Stimulated activated CD4-positive, alpha-beta T cell treated with anti-CD3 and anti-CD28 coated beads, Interleukin-1b, Interleukin-23, amount 100 ng/mL, for 1 hour (primary cell): Measurements from ENCODE around the gene TSPAN18.

ENCODE experiments used
- DNase-seq, 2 donors: peaks; one replicate each; pipeline ENCODE4 v3.0.0-alpha.2; 2020; ENCODE audit warnings: low read depth in 2 of 2

The TSPAN18 gene

GRCh38 chr11:44957040-44957515, 230.3 kb downstream of the TSPAN18 start:
- no peak for DNase-seq

GRCh38 chr11:44957776-44958564, 231.2 kb downstream of the TSPAN18 start:
- no peak for DNase-seq

- DNase-seq, result no peak
Measured at GRCh38 chr11:44959064-44959463, 232.3 kb downstream of the TSPAN18 start.

- DNase-seq, result no peak
Measured at GRCh38 chr11:44960200-44960845, 233.6 kb downstream of the TSPAN18 start.

- no peak for DNase-seq
Measured at GRCh38 chr11:44962464-44962863, 235.7 kb downstream of the TSPAN18 start.

- no peak for DNase-seq
Measured at GRCh38 chr11:44963136-44963535, 236.4 kb downstream of the TSPAN18 start.

GRCh38 chr11:44963948-44964347, 237.2 kb downstream of the TSPAN18 start:
- no peak for DNase-seq

GRCh38 chr11:44964526-44965209, 237.9 kb downstream of the TSPAN18 start:
- DNase-seq, result no peak

GRCh38 chr11:44966694-44967093, 239.9 kb downstream of the TSPAN18 start:
- no peak for DNase-seq

GRCh38 chr11:44967930-44968496, 241.3 kb downstream of the TSPAN18 start:
- no peak for DNase-seq

- DNase-seq, result no peak
Measured at GRCh38 chr11:44968510-44968909, 241.7 kb downstream of the TSPAN18 start.

- no peak for DNase-seq
Measured at GRCh38 chr11:44969651-44970252, 243.0 kb downstream of the TSPAN18 start.

- DNase-seq, result no peak
Measured at GRCh38 chr11:44970293-44970692, 243.5 kb downstream of the TSPAN18 start.

- no peak for DNase-seq
Measured at GRCh38 chr11:44971185-44971584, 244.4 kb downstream of the TSPAN18 start.

GRCh38 chr11:44972746-44973435, 246.1 kb downstream of the TSPAN18 start:
- no peak for DNase-seq

- no peak for DNase-seq
Measured at GRCh38 chr11:44973632-44974401, 247.1 kb downstream of the TSPAN18 start.

GRCh38 chr11:44974402-44975000, 247.7 kb downstream of the TSPAN18 start:
- no peak for DNase-seq

GRCh38 chr11:44976576-44976975, 249.8 kb downstream of the TSPAN18 start:
- DNase-seq, result no peak

GRCh38 chr11:44977493-44977984, 250.8 kb downstream of the TSPAN18 start:
- DNase-seq, result no peak
